ENCODE results near the gene CHST11. TPM values are rescaled to one million over a fixed set of nuclear protein-coding genes. Genes with fewer than 3 reads are reported as not detected.

CHST11 gene
- total RNA-seq, 4 donors from 2014 or later, result 5.7 to 15.7 (median 7.1) TPM

DNA sequence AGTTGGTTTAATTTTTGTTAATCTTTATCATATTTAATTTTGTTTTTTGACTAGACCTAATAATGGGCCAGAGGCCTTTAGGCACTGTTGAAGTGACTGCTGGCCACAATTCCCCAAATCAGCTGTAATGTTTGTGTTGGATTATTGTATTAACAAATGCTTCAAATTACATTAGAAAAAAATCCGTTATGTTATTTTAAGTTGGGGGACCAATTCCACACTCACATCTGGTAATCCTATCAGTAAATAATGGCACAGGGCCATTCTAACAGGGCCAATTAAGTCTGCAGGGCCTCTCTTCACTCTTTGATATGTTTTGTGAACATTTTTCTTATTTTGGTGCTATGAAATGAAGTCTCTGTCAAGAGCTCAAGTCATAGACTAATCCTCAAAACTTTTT is 39.6 kb downstream of the CHST11 start:
- Histone ChIP-seq H3K4me1 (peaks cover 0 to 14% (median 4%) of the 10 kb centered on the region in 4 donors), H3K36me3 (no peaks in the 10 kb centered on the region), H3K4me3 (no peak overlapping the region), H3K27me3 (no peaks in the 10 kb centered on the region), H3K27ac (replicated peaks in 1 of 4) (no peak overlapping the region), H3K9me3 (no peaks in the 10 kb centered on the region)
- no peak for DNase-seq (ENCODE audit: extremely low spot score)
- TF ChIP-seq EP300 (IDR thresholded peaks at IDR 0.05) (no peak), POLR2A (IDR thresholded peaks at IDR 0.05; ENCODE audit: low read depth) (no peak), POLR2AphosphoS5 (IDR thresholded peaks at IDR 0.05) (no peak)
- TF ChIP-seq, protein P1, sequence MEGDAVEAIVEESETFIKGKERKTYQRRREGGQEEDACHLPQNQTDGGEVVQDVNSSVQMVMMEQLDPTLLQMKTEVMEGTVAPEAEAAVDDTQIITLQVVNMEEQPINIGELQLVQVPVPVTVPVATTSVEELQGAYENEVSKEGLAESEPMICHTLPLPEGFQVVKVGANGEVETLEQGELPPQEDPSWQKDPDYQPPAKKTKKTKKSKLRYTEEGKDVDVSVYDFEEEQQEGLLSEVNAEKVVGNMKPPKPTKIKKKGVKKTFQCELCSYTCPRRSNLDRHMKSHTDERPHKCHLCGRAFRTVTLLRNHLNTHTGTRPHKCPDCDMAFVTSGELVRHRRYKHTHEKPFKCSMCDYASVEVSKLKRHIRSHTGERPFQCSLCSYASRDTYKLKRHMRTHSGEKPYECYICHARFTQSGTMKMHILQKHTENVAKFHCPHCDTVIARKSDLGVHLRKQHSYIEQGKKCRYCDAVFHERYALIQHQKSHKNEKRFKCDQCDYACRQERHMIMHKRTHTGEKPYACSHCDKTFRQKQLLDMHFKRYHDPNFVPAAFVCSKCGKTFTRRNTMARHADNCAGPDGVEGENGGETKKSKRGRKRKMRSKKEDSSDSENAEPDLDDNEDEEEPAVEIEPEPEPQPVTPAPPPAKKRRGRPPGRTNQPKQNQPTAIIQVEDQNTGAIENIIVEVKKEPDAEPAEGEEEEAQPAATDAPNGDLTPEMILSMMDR (IDR thresholded peaks at IDR 0.05), result no peak
- 27% methylated on average over 1 of the region's 1 CpG for WGBS
- intact Hi-C loops (cut with DNase I), result no loop called here

DNA sequence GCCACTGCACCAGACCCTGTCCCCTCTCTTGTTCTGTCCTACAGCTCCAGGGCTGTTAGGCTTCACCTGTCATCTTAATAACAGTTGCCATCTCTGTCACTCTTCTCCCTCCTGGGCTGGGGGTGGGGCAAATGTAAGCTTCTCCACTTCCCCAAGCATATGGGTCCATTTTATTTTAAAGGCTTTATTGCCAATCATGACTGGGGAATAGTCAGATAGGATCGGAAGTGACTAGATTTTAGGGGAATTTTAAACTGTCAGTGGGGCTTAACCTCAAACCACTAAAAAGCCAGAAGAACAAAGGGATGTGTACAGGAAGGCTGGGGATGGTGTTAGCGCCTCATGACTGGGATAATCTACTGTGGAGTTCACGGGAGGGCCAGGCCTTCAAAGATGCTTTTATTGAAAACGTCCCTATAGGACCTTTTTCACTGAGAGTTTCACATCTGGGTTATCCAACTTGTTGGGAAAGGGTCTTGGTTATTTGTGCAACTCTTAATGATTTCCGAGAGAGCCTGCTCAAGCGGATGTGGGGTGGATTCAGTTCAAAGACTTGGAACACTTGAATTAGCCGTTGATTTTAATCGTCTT is 41.6 kb downstream of the CHST11 start:
- Histone ChIP-seq H3K36me3 (no peaks in the 10 kb centered on the region), H3K9me3 (no peaks in the 10 kb centered on the region), H3K27ac (replicated peaks in 1 of 4) (no peak overlapping the region), H3K27me3 (no peaks in the 10 kb centered on the region), H3K4me3 (no peak overlapping the region), H3K4me1 (peaks cover 0 to 14% (median 4%) of the 10 kb centered on the region in 4 donors)
- TF ChIP-seq POLR2AphosphoS5 (IDR thresholded peaks at IDR 0.05) (no peak), POLR2A (IDR thresholded peaks at IDR 0.05; ENCODE audit: low read depth) (no peak), EP300 (IDR thresholded peaks at IDR 0.05) (no peak)
- TF ChIP-seq, protein P1 (IDR thresholded peaks at IDR 0.05), result no peak
- 94% methylated on average over 8 of the region's 8 CpGs for WGBS
- intact Hi-C loops (cut with DNase I), result no loop called here
- DNase-seq (ENCODE audit: extremely low spot score), result no peak

DNA sequence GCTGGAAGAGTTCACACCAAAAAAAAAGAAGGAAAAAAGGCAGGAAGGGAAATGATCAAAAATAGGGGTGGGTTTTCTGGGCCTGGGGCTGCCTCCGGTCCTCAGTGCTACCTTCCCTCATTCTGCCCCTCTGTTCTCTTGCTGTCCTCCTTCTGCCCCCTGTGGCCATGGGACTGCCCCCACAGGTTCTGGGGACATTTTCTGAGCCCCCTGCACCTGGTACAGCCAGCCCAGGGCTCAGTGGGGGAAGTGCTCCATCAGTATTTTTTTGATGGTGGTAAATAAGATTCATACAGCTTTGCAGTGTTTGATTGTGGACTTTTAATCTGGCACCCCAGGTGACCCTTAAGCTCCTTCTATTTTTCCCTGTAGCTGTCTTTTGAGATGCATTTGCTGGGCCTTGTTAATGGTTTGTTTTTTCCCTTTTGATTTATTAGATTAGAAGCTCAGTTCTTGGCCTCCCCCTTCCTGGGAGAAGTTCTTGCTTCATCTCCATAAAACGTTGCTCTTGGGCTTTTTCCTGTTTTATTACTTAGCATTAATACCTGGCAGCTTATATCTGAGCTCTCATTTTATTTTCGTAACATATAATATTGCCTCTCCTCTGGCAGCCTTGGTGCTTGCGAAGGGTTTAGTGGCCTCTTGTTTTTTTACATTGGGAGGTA is 43.1 kb downstream of the CHST11 start:
- Histone ChIP-seq H3K9me3 (no peaks in the 10 kb centered on the region), H3K27me3 (no peaks in the 10 kb centered on the region), H3K36me3 (no peaks in the 10 kb centered on the region), H3K27ac (replicated peaks in 1 of 4) (no peak overlapping the region), H3K4me1 (peaks cover 0 to 14% (median 4%) of the 10 kb centered on the region in 4 donors), H3K4me3 (no peak overlapping the region)
- WGBS, result 81% methylated on average over 4 of the region's 4 CpGs
- intact Hi-C loops (cut with DNase I), result no loop called here
- DNase-seq (ENCODE audit: extremely low spot score), result no peak
- TF ChIP-seq, protein P1 (IDR thresholded peaks at IDR 0.05), result no peak
- no peak for TF ChIP-seq POLR2AphosphoS5 (IDR thresholded peaks at IDR 0.05)
- TF ChIP-seq POLR2A (IDR thresholded peaks at IDR 0.05; ENCODE audit: low read depth), result no peak
- no peak for TF ChIP-seq EP300 (IDR thresholded peaks at IDR 0.05)

DNA sequence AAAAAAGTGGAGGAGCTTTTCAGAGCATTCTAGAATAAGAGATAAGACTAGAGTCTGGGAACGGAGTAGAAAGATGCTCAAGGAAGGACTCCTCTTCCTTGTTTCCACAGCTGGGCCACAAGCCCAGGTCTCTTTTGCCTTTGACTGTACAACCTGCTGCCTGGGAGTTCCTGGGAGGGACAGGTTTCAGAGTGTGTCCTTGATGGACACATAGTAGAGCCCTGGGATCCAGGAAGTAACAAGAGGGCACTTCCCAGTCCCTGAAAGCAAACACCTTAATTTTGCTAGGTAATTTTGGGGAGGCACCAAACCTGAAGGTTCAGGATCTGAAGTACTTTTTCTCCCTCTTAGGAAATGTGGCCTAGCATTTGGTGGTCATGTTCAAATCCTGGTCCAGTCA is 44.4 kb downstream of the CHST11 start:
- Histone ChIP-seq H3K27me3 (no peaks in the 10 kb centered on the region), H3K9me3 (no peaks in the 10 kb centered on the region), H3K4me3 (no peak overlapping the region), H3K4me1 (peaks cover 0 to 5% (median 2%) of the 10 kb centered on the region in 4 donors), H3K36me3 (no peaks in the 10 kb centered on the region), H3K27ac (replicated peaks in 1 of 4) (no peak overlapping the region)
- WGBS, result 100% methylated on average over 1 of the region's 1 CpG
- DNase-seq (ENCODE audit: extremely low spot score), result no peak
- intact Hi-C loops (cut with DNase I), result no loop called here
- no peak for TF ChIP-seq POLR2A (IDR thresholded peaks at IDR 0.05; ENCODE audit: low read depth)
- TF ChIP-seq POLR2AphosphoS5 (IDR thresholded peaks at IDR 0.05), result no peak
- TF ChIP-seq, protein P1 (IDR thresholded peaks at IDR 0.05), result no peak
- TF ChIP-seq EP300 (IDR thresholded peaks at IDR 0.05), result no peak

Data from esophagus muscularis mucosa (tissue), 4 donors.